ENCODE measurements around the gene AGO3.
"Not testable (repeated sequence)": the region's sequence is repeated elsewhere in the genome, so short reads cannot be mapped to it uniquely, and the experiment has no call there.

AGO3 gene

GRCh38 chr1:35885961-35886558, 44.8 kb upstream of the AGO3 start:
- TF ChIP-seq CTCF (IDR thresholded peaks at IDR 0.05; ENCODE audit: extremely low read depth, missing control alignments), result no peak
- DNase-seq (ENCODE audit: low spot score), result no peak

- DNase-seq (ENCODE audit: low spot score), result peak; percentile 52
- no peak for TF ChIP-seq CTCF (IDR thresholded peaks at IDR 0.05; ENCODE audit: extremely low read depth, missing control alignments)
Measured at GRCh38 chr1:35886577-35887431, 44.1 kb upstream of the AGO3 start.

- DNase-seq (ENCODE audit: low spot score), result no peak
- no peak for TF ChIP-seq CTCF (IDR thresholded peaks at IDR 0.05; ENCODE audit: extremely low read depth, missing control alignments)
Measured at GRCh38 chr1:35887508-35887907, 43.4 kb upstream of the AGO3 start.

- no peak for DNase-seq (ENCODE audit: low spot score)
- no peak for TF ChIP-seq CTCF (IDR thresholded peaks at IDR 0.05; ENCODE audit: extremely low read depth, missing control alignments)
Measured at GRCh38 chr1:35888255-35888654, 42.6 kb upstream of the AGO3 start.

GRCh38 chr1:35888981-35889380, 41.9 kb upstream of the AGO3 start:
- not testable (repeated sequence) for DNase-seq (ENCODE audit: low spot score)

GRCh38 chr1:35893051-35893879, 37.6 kb upstream of the AGO3 start:
- DNase-seq (ENCODE audit: low spot score), result no peak
- TF ChIP-seq CTCF (IDR thresholded peaks at IDR 0.05; ENCODE audit: extremely low read depth, missing control alignments), result no peak

- DNase-seq (ENCODE audit: low spot score), result peak; percentile 53
- TF ChIP-seq CTCF (IDR thresholded peaks at IDR 0.05; ENCODE audit: extremely low read depth, missing control alignments), result no peak
Measured at GRCh38 chr1:35894183-35894582, 36.7 kb upstream of the AGO3 start.

All from GM20000 (cell line).